H9 (cell line): Measurements from ENCODE around the gene ASTL. TPM values are rescaled to one million over a fixed set of nuclear protein-coding genes. Genes with fewer than 3 reads are reported as not detected.

Source experiments
- DNase-seq: peaks from one replicate; pipeline ENCODE4 v3.0.0-alpha.2; 2017
- H2AFZ ChIP-seq: one replicate; pipeline ENCODE4 v1.6.1; 2013; ENCODE audit warnings: mild to moderate bottlenecking, low read length, control low read depth, moderate library complexity
- H2AK5ac ChIP-seq: 2 replicates; pipeline ENCODE4 v1.6.1; 2013; ENCODE audit warnings: low read length, control low read depth, mixed read lengths; ENCODE audit not compliant: insufficient read length
- H2BK120ac ChIP-seq: one replicate; pipeline ENCODE4 v1.6.1; 2013; ENCODE audit warnings: low read depth, mild to moderate bottlenecking, low read length, control low read depth, inconsistent platforms; ENCODE audit not compliant: poor library complexity, severe bottlenecking
- H2BK12ac ChIP-seq: 2 replicates; pipeline ENCODE4 v1.6.1; 2013; ENCODE audit warnings: low read length, control low read depth, mixed read lengths, low read depth; ENCODE audit not compliant: insufficient read length
- H2BK15ac ChIP-seq: 2 replicates; pipeline ENCODE4 v1.6.1; 2013; ENCODE audit warnings: low read depth, low read length, control low read depth
- H2BK20ac ChIP-seq: one replicate; pipeline ENCODE4 v1.6.1; 2013; ENCODE audit warnings: low read depth, mild to moderate bottlenecking, low read length, control low read depth, inconsistent platforms; ENCODE audit not compliant: poor library complexity, severe bottlenecking
- H2BK5ac ChIP-seq: 2 replicates; pipeline ENCODE4 v1.6.1; 2013; ENCODE audit warnings: low read length, control low read depth, mixed read lengths; ENCODE audit not compliant: insufficient read length
- H3K14ac ChIP-seq: 2 replicates; pipeline ENCODE4 v1.6.1; 2013; ENCODE audit warnings: low read length, control low read depth; ENCODE audit not compliant: insufficient read depth
- H3K18ac ChIP-seq: 2 replicates; pipeline ENCODE4 v1.6.1; 2013; ENCODE audit warnings: low read depth, mild to moderate bottlenecking, mixed read lengths, low read length, control low read depth; ENCODE audit not compliant: insufficient read length
- H3K23ac ChIP-seq: 2 replicates; pipeline ENCODE4 v1.6.1; 2013; ENCODE audit warnings: low read length, control low read depth, mixed read lengths, low read depth; ENCODE audit not compliant: insufficient read length
- H3K23me2 ChIP-seq: 2 replicates; pipeline ENCODE4 v1.6.1; 2013; ENCODE audit warnings: low read depth, mild to moderate bottlenecking, mixed read lengths, low read length, control low read depth; ENCODE audit not compliant: insufficient read length, poor library complexity, severe bottlenecking
- H3K27ac ChIP-seq: 2 replicates; pipeline ENCODE4 v1.5.1; 2013; ENCODE audit warnings: low read length, control low read depth, mixed read lengths, low read depth; ENCODE audit not compliant: insufficient read length
- H3K27me3 ChIP-seq: 2 replicates; pipeline ENCODE4 v1.6.1; 2013; ENCODE audit warnings: low read length, control low read depth, inconsistent platforms; ENCODE audit not compliant: insufficient read depth
- H3K4ac ChIP-seq: 2 replicates; pipeline ENCODE4 v1.6.1; 2013; ENCODE audit warnings: low read depth, mild to moderate bottlenecking, control low read depth, inconsistent platforms, low read length, moderate library complexity
- H3K4me1 ChIP-seq: 2 replicates; pipeline ENCODE4 v1.6.1; 2013; ENCODE audit warnings: low read length, control low read depth, inconsistent platforms; ENCODE audit not compliant: insufficient read depth
- H3K4me2 ChIP-seq: 2 replicates; pipeline ENCODE4 v1.6.1; 2013; ENCODE audit warnings: low read length, control low read depth, mixed read lengths; ENCODE audit not compliant: insufficient read length, insufficient read depth
- H3K56ac ChIP-seq: 2 replicates; pipeline ENCODE4 v1.6.1; 2013; ENCODE audit warnings: low read depth, mild to moderate bottlenecking, mixed read lengths, low read length, control low read depth; ENCODE audit not compliant: insufficient read length
- H3K79me1 ChIP-seq: 2 replicates; pipeline ENCODE4 v1.6.1; 2013; ENCODE audit warnings: low read depth, mild to moderate bottlenecking, moderate library complexity, low read length, control low read depth, inconsistent platforms; ENCODE audit not compliant: insufficient read depth, poor library complexity, severe bottlenecking
- H3K79me2 ChIP-seq: 2 replicates; pipeline ENCODE4 v1.6.1; 2013; ENCODE audit warnings: low read length, control low read depth, inconsistent platforms; ENCODE audit not compliant: insufficient read depth
- H3K9ac ChIP-seq: 2 replicates; pipeline ENCODE4 v1.6.1; 2013; ENCODE audit warnings: low read length, control low read depth, mixed read lengths; ENCODE audit not compliant: insufficient read length; ENCODE audit errors: extremely low read depth
- H3K9me3 ChIP-seq: one replicate; pipeline ENCODE4 v1.6.1; 2013; ENCODE audit warnings: low read depth, low read length, inconsistent platforms; ENCODE audit not compliant: control insufficient read depth
- H3T11ph ChIP-seq: one replicate; pipeline ENCODE4 v1.6.1; 2013; ENCODE audit warnings: mild to moderate bottlenecking, low read length, control low read depth, inconsistent platforms
- H4K20me1 ChIP-seq: one replicate; pipeline ENCODE4 v1.6.1; 2013; ENCODE audit not compliant: control insufficient read depth, insufficient read length, insufficient read depth
- H4K5ac ChIP-seq: 2 replicates; pipeline ENCODE4 v1.6.1; 2013; ENCODE audit warnings: low read depth, mild to moderate bottlenecking, mixed read lengths, low read length, control low read depth; ENCODE audit not compliant: insufficient read length
- H4K8ac ChIP-seq: replicated peaks from 2 replicates; pipeline ENCODE4 v1.6.1; 2013; ENCODE audit warnings: low read length, control low read depth, mixed read lengths, low read depth; ENCODE audit not compliant: insufficient read length
- H4K91ac ChIP-seq: 2 replicates; pipeline ENCODE4 v1.6.1; 2013; ENCODE audit warnings: low read depth, mild to moderate bottlenecking, moderate library complexity, mixed read lengths, low read length, control low read depth; ENCODE audit not compliant: insufficient read length
- H3K27ac Mint-ChIP-seq, 3 experiments: 2 replicates in 2 of 3; 3 replicates in 1 of 3; pipeline ENCODE4 v1.8.0; 2020 to 2021; ENCODE audit warnings: mixed read lengths in 3 of 3, mild to moderate bottlenecking in 1 of 3, moderate library complexity in 1 of 3
- H3K27me3 Mint-ChIP-seq: 2 replicates; pipeline ENCODE4 v1.8.0; 2021; ENCODE audit warnings: low read depth, mild to moderate bottlenecking, moderate library complexity, mixed read lengths
- H3K36me3 Mint-ChIP-seq, 3 experiments: 2 replicates in 2 of 3; 3 replicates in 1 of 3; pipeline ENCODE4 v1.8.0; 2020 to 2021; ENCODE audit warnings: low read depth in 3 of 3, mixed read lengths in 3 of 3; ENCODE audit not compliant: insufficient read depth in 1 of 3
- H3K4me1 Mint-ChIP-seq, 2 experiments: 2 replicates each; pipeline ENCODE4 v1.8.0; 2020; ENCODE audit warnings: mixed read lengths in 2 of 2
- H3K4me3 Mint-ChIP-seq, 2 experiments: 2 replicates in 1 of 2; 3 replicates in 1 of 2; pipeline ENCODE4 v1.8.0; 2020 to 2021; ENCODE audit warnings: mild to moderate bottlenecking in 2 of 2, mixed read lengths in 2 of 2, moderate library complexity in 1 of 2
- H3K9me3 Mint-ChIP-seq, 2 experiments: 2 replicates in 1 of 2; 3 replicates in 1 of 2; pipeline ENCODE4 v1.8.0; 2020; ENCODE audit warnings: mild to moderate bottlenecking in 2 of 2, mixed read lengths in 2 of 2, moderate library complexity in 1 of 2
- WGBS: extraction: QIAGEN DNeasy Blood & Tissue Kit; methylation state at CpG from one replicate; pipeline ENCODE4 v1.1.7; 2013; ENCODE audit warnings: missing lambda C conversion rate, low lambda C conversion rate, mixed read lengths; ENCODE audit not compliant: insufficient read length; ENCODE audit errors: extremely low coverage; 5-methylcytosine and 5-hydroxymethylcytosine counted together
- total RNA-seq: library from RNA; stranded (reverse); gene quantifications from 2 replicates; pipeline ENCODE4 v1.2.1, GENCODE V29; 2021
- TF ChIP-seq, protein P1 (sequence below): fragments of 200-600 bp; sonication (generic); conservative IDR thresholded peaks from 3 replicates; pipeline ENCODE4 v1.8.0; 2021; ENCODE audit warnings: antibody characterized with exemption, mild to moderate bottlenecking

Gene ASTL
- total RNA-seq, 1 experiment from 2014 or later, result 0.81 TPM

DNA sequence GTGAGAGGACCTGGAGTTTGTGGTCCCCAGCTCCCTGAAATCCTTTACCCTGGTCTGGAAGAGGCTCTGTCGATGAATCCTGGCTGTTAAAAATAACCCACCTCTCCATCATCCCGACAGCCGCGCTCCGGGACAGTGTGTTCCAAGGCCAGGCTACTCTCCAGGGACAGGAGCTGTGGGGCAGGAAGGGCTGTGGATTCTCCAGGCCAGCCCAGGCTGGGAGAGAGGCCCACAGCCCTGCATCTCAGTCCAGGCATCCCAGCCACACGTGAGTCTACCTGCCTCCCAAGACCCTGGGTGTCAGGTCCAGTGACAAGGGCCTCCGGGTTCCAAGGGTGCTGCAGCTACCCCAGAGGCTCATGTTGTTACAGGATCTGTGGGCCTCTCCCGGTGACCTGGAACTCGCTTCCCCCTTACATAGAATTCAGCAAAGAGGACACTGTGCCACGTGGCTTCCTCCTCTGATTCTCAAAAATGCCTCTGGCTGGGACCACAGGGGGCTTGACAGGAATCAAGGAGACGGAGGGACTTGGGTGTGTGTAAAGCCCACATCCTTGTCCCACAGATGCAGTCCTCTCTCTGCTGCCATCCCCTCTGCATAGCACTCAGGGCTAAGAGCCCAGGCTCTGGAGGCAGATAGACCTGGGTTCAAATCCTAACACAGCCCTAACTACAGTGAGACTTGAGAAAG is 39.3 kb downstream of the ASTL start:
- Mint-ChIP-seq H3K27ac (no peak overlapping the region), H3K36me3 (no peaks in the 10 kb centered on the region), H3K4me1 (peaks cover 15 to 33% of the 10 kb centered on the region in 2 experiments), H3K27me3 (no peaks in the 10 kb centered on the region; the same call in 1 of the 2 replicates), H3K4me3 (no peak overlapping the region), H3K9me3 (no peaks in the 10 kb centered on the region; a peak in 1 of 5 replicates)
- no peak overlapping the region for H3K4ac ChIP-seq
- H3T11ph ChIP-seq, result no peak overlapping the region
- H2BK120ac ChIP-seq, result no peak overlapping the region
- no peak overlapping the region for H2BK20ac ChIP-seq
- no peak overlapping the region for H2BK15ac ChIP-seq
- TF ChIP-seq, protein P1, sequence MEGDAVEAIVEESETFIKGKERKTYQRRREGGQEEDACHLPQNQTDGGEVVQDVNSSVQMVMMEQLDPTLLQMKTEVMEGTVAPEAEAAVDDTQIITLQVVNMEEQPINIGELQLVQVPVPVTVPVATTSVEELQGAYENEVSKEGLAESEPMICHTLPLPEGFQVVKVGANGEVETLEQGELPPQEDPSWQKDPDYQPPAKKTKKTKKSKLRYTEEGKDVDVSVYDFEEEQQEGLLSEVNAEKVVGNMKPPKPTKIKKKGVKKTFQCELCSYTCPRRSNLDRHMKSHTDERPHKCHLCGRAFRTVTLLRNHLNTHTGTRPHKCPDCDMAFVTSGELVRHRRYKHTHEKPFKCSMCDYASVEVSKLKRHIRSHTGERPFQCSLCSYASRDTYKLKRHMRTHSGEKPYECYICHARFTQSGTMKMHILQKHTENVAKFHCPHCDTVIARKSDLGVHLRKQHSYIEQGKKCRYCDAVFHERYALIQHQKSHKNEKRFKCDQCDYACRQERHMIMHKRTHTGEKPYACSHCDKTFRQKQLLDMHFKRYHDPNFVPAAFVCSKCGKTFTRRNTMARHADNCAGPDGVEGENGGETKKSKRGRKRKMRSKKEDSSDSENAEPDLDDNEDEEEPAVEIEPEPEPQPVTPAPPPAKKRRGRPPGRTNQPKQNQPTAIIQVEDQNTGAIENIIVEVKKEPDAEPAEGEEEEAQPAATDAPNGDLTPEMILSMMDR, result no peak
- no peak overlapping the region for H2AFZ ChIP-seq
- no peaks in the 10 kb centered on the region for H3K27me3 ChIP-seq
- H4K8ac ChIP-seq, result no peak overlapping the region
- DNase-seq, result peak; percentile 28
- no peaks in the 10 kb centered on the region for H3K23me2 ChIP-seq
- H3K9me3 ChIP-seq, result no peaks in the 10 kb centered on the region
- H3K4me2 ChIP-seq, result no peak overlapping the region
- no peak overlapping the region for H2BK12ac ChIP-seq
- no peak overlapping the region for H2BK5ac ChIP-seq
- no peak overlapping the region for H2AK5ac ChIP-seq
- no peak overlapping the region for H3K18ac ChIP-seq
- H3K4me1 ChIP-seq, result no peaks in the 10 kb centered on the region; the same call in 1 of the 2 replicates
- H4K20me1 ChIP-seq, result no peaks in the 10 kb centered on the region
- no peak overlapping the region for H3K14ac ChIP-seq
- no peaks in the 10 kb centered on the region for H3K79me1 ChIP-seq
- H3K79me2 ChIP-seq, result no peaks in the 10 kb centered on the region
- no peak overlapping the region for H4K91ac ChIP-seq
- H3K23ac ChIP-seq, result no peak overlapping the region
- WGBS, result no CpG with 5 or more reads among the region's 11 CpGs
- no peak overlapping the region for H3K9ac ChIP-seq
- no peak overlapping the region for H4K5ac ChIP-seq
- H3K56ac ChIP-seq, result no peak overlapping the region
- H3K27ac ChIP-seq, result no peak overlapping the region
